Right lobe of liver (tissue), 6 donors: ENCODE data around the gene ZKSCAN2. TPM values are rescaled to one million over a fixed set of nuclear protein-coding genes. Genes with fewer than 3 reads are reported as not detected.

Experiments used
- ATAC-seq, 4 donors: fragments of 200-7000 bp; cut with Tn5 transposase; one replicate each; pipeline ENCODE4 v1.9.1; 2020; ENCODE audit warnings: mild to moderate bottlenecking in 4 of 4, moderate library complexity in 4 of 4
- DNase-seq, 3 donors: peaks; one replicate each; pipeline ENCODE4 v3.0.0-alpha.2; 2020
- H3K27ac ChIP-seq, 3 donors: fragments of 200-600 bp; one replicate each; pipeline ENCODE4 v1.8.0; 2022
- H3K27me3 ChIP-seq, 2 donors: fragments of 200-600 bp; one replicate each; pipeline ENCODE4 v1.8.0; 2022
- H3K36me3 ChIP-seq, 4 donors: fragments of 200-600 bp; sonication (generic) in 1 of 4; one replicate each; pipeline versions ENCODE4 v1.5.1 to v1.8.0; 2017 to 2022; ENCODE audit warnings: control low read depth in 1 of 4
- H3K4me1 ChIP-seq, 4 donors: fragments of 200-600 bp; sonication (generic) in 1 of 4; one replicate each; pipeline versions ENCODE4 v1.5.1 to v1.8.0; 2017 to 2022; ENCODE audit warnings: control low read depth in 1 of 4
- H3K4me3 ChIP-seq, 3 donors: fragments of 200-600 bp; one replicate each; pipeline ENCODE4 v1.8.0; 2022
- H3K9me3 ChIP-seq, 4 donors: fragments of 200-600 bp; sonication (generic) in 1 of 4; one replicate each; pipeline versions ENCODE4 v1.5.1 to v1.8.0; 2017 to 2022; ENCODE audit warnings: control low read depth in 1 of 4
- CTCF ChIP-seq, 4 donors: fragments of 200-600 bp in 3 of 4; fragments of 450-650 bp in 1 of 4; IDR thresholded peaks; one replicate each; pipeline versions ENCODE4 v1.5.1 to v1.8.0; 2016 to 2022; ENCODE audit warnings: antibody characterized with exemption in 4 of 4, mild to moderate bottlenecking in 2 of 4
- POLR2A ChIP-seq: fragments of 450-650 bp; IDR thresholded peaks from one replicate; pipeline ENCODE4 v1.6.1; 2017; ENCODE audit warnings: antibody characterized with exemption, mild to moderate bottlenecking
- WGBS: methylation state at CpG from one replicate; pipeline ENCODE4 v1.1.6; 2018; ENCODE audit warnings: low coverage, low lambda C conversion rate; ENCODE audit not compliant: insufficient coverage; ENCODE audit errors: missing lambda C conversion rate; 5-methylcytosine and 5-hydroxymethylcytosine counted together
- intact Hi-C, 2 donors: fragments of 100-400 bp; cut with DNase I; formaldehyde crosslinking; loops; one replicate each; pipeline versions ENCODE4 v1.11.2 to v1.14.1; 2022
- total RNA-seq, 6 experiments: library from RNA; depleted of rRNA in 2 of 6; stranded (reverse); fragments of >200 nt in 2 of 6; fragmentation: NEBNext Ultra II Directional in 3 of 6; extraction: Animal tissue kit (Norgen Biotek cat#: 25700) in 3 of 6; gene quantifications; one replicate each; pipeline versions ENCODE4 v1.1.0 to v1.2.4, GENCODE V29; 2016 to 2023
- donor health status: DM: no; HTN: yes; CAD: no.
- donor health status: DM: no; HTN: no; CAD: no.
- donor health status: DM: no; HTN: no; CAD: no.
- donor health status: DM: no; HTN: yes; CAD: no.
- donor health status: DM: no; HTN: yes; CAD: no.

Gene ZKSCAN2
- total RNA-seq, 6 experiments from 2014 or later: 2.2 to 2.7 (median 2.2) TPM

DNA sequence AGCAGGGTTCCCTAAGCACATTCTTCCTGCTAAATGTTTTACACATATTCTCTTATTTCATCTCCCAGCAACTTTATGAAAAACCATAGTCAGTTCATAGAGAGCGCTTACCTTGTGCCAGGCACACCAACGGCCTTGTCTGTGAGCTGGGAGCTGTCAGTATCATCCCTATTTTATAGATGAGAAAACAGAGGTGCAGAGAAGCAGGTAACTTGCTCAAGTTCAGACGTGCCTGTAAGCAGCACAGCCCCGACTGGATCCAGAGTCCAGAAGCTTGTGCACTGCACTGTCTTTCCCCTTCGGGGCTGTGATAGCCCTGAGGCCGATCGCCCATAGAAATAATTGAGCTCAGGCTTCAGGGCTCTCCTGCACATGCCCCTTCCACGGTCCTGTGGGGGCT is 34.7 kb downstream of the ZKSCAN2 start:
- H3K4me1 ChIP-seq: peaks cover 0 to 5% (median 0%) of the 10 kb centered on the region in 4 donors
- no peak overlapping the region for H3K4me3 ChIP-seq
- 71% methylated on average over 8 of the region's 8 CpGs for WGBS
- no peak for DNase-seq
- no peaks in the 10 kb centered on the region for H3K9me3 ChIP-seq
- TF ChIP-seq CTCF (IDR thresholded peaks at IDR 0.05) (no peak), POLR2A (no peak)
- intact Hi-C loops: loop anchor here in 1 of 2 donors (10.0 kb wide), 1 partner anchor 98 kb away; no protein-coding TSS in a partner anchor
- no peaks in the 10 kb centered on the region for H3K27me3 ChIP-seq
- ATAC-seq: no peak
- H3K27ac ChIP-seq: no peak overlapping the region
- H3K36me3 ChIP-seq: no peaks in the 10 kb centered on the region

DNA sequence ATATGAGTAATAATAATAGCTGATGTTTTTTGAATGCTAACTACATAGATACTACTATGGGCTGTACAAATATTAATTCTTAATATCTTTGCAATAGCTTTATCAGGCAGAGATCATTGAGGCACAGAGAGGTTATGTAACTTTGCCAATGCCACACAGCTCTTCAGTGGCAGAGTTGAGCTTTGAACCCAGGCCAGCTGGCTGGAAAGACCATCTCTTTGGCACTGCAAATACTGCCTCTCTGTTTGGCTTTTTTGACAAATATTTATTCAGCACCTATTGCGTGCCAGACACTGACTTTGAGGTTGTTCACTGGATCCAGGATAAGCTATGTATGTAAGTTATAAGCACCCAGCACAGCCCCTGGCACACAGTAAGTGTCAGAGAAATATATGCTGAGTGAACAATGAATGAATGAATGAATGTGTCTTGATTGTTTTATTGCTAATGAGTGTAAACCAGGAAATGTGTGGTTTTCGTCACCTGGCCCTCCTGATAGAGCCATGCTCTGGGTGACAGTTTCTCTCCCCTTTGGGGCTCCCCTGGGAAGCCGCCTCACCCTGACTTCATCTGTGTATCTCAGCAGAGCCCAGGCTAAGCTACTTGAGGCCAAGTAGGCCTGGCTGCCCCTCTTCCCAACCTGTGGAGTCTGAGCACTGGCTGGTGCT is 38.4 kb downstream of the ZKSCAN2 start:
- intact Hi-C loops: no loop called here
- WGBS: 52% methylated on average over 3 of the region's 3 CpGs
- TF ChIP-seq POLR2A (no peak), CTCF (IDR thresholded peaks at IDR 0.05) (no peak)
- H3K27me3 ChIP-seq: no peaks in the 10 kb centered on the region
- ATAC-seq: peak; percentile 75 to 94 (median 88)
- H3K4me3 ChIP-seq: no peak overlapping the region
- H3K36me3 ChIP-seq: no peaks in the 10 kb centered on the region
- no peak overlapping the region for H3K27ac ChIP-seq
- no peaks in the 10 kb centered on the region for H3K9me3 ChIP-seq
- H3K4me1 ChIP-seq: peaks cover 0 to 5% (median 0%) of the 10 kb centered on the region in 4 donors
- DNase-seq: peak; percentile 62 to 83 (median 77)

- Histone ChIP-seq H3K4me1 (peaks cover 0 to 5% (median 0%) of the 10 kb centered on the region in 4 donors), H3K4me3 (no peak overlapping the region), H3K27ac (no peak overlapping the region), H3K27me3 (no peaks in the 10 kb centered on the region), H3K36me3 (no peaks in the 10 kb centered on the region), H3K9me3 (no peaks in the 10 kb centered on the region)
- intact Hi-C loops: no loop called here
- TF ChIP-seq CTCF (IDR thresholded peaks at IDR 0.05) (no peak), POLR2A (no peak)
- no peak for ATAC-seq
- no peak for DNase-seq
- whole genome bisulfite sequencing: 83% methylated on average over 1 of the region's 4 CpGs
Measured at GRCh38 chr16:25217921-25218320, 39.7 kb downstream of the ZKSCAN2 start.

DNA sequence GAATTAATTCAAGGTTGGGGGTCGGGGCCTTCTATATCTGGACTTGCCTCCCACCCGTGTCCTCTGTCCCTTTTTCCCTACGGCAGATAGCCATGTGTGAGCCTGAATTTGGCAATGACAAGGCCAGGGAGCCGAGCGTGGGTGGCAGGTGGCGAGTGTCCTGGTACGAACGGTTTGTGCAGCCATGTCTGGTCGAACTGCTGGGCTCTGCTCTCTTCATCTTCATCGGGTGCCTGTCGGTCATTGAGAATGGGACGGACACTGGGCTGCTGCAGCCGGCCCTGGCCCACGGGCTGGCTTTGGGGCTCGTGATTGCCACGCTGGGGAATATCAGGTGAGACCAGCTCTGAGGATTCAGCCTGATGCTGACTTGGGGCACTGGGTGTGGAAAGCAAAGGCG is 40.5 kb downstream of the ZKSCAN2 start:
- no peaks in the 10 kb centered on the region for H3K9me3 ChIP-seq
- peaks cover 0 to 5% (median 0%) of the 10 kb centered on the region in 4 donors for H3K4me1 ChIP-seq
- WGBS: 67% methylated on average over 1 of the region's 17 CpGs
- ATAC-seq: no peak
- H3K27ac ChIP-seq: no peak overlapping the region
- intact Hi-C loops: no loop called here
- H3K36me3 ChIP-seq: no peaks in the 10 kb centered on the region
- DNase-seq: no peak
- no peaks in the 10 kb centered on the region for H3K27me3 ChIP-seq
- H3K4me3 ChIP-seq: no peak overlapping the region
- TF ChIP-seq CTCF (IDR thresholded peaks at IDR 0.05) (no peak), POLR2A (no peak)
